IMR-90 (cell line): ENCODE measurements around the gene AUH. TPM values are rescaled to one million over a fixed set of nuclear protein-coding genes. Genes with fewer than 3 reads are reported as not detected.

Experiments
- ATAC-seq: fragments of 200-7000 bp; cut with Tn5 transposase; 2 replicates; pipeline ENCODE4 v1.9.1; 2020; ENCODE audit warnings: low read depth, mild to moderate bottlenecking, moderate library complexity
- BruUV-seq: library from RNA; stranded (reverse); fragments of 400-500 nt; replicated peaks from 2 replicates; lab custom pipeline; 2021; lab: Mats Ljungman, UMichigan
- CTCF ChIA-PET: fragments of 300-600 bp; formaldehyde crosslinking; extraction: SDS; loops from one replicate; lab custom pipeline; 2021; ENCODE audit warnings: antibody characterized with exemption; lab: Yijun Ruan, JAX
- POLR2A ChIA-PET: fragments of 300-600 bp; sonication (Branson Sonifier 250); formaldehyde crosslinking; loops from one replicate; lab custom pipeline; 2022; ENCODE audit warnings: antibody characterized with exemption; ENCODE audit not compliant: unreplicated experiment; lab: Charles Lee
- DNase-seq: peaks from one replicate; pipeline ENCODE4 v3.0.0; 2013
- H2AFZ ChIP-seq: replicated peaks from 2 replicates; pipeline ENCODE3; 2013; ENCODE audit warnings: low read length, mild to moderate bottlenecking; ENCODE audit not compliant: poor library complexity
- H2AK5ac ChIP-seq: 2 replicates; pipeline ENCODE4 v1.6.1; 2013; ENCODE audit warnings: low read depth, low read length, inconsistent platforms
- H2AK9ac ChIP-seq: replicated peaks from 2 replicates; pipeline ENCODE3; 2013; ENCODE audit warnings: mild to moderate bottlenecking, low read depth, low read length, moderate library complexity; ENCODE audit not compliant: poor library complexity
- H2BK120ac ChIP-seq: 2 replicates; pipeline ENCODE4 v1.6.1; 2013; ENCODE audit warnings: low read depth, low read length, inconsistent platforms
- H2BK15ac ChIP-seq: 3 replicates; pipeline ENCODE4 v1.6.1; 2013; ENCODE audit warnings: low read depth, low read length, inconsistent platforms
- H2BK20ac ChIP-seq: 2 replicates; pipeline ENCODE4 v1.6.1; 2013; ENCODE audit warnings: low read depth, mild to moderate bottlenecking, inconsistent platforms, low read length, moderate library complexity
- H2BK5ac ChIP-seq: 2 replicates; pipeline ENCODE4 v1.6.1; 2013; ENCODE audit warnings: mild to moderate bottlenecking, low read depth, low read length, inconsistent platforms; ENCODE audit not compliant: poor library complexity, severe bottlenecking
- H3K14ac ChIP-seq: replicated peaks from 2 replicates; pipeline ENCODE4 v1.6.1; 2013; ENCODE audit warnings: low read depth, low read length, inconsistent platforms
- H3K18ac ChIP-seq: 2 replicates; pipeline ENCODE4 v1.6.1; 2013; ENCODE audit warnings: low read depth, low read length, control low read depth
- H3K23ac ChIP-seq: 2 replicates; pipeline ENCODE4 v1.6.1; 2013; ENCODE audit warnings: low read depth, low read length, inconsistent platforms
- H3K27ac ChIP-seq: 2 replicates; pipeline ENCODE4 v1.5.1; 2013; ENCODE audit warnings: mild to moderate bottlenecking, control low read depth, low read length; ENCODE audit not compliant: insufficient read depth
- H3K27me3 ChIP-seq: 2 replicates; pipeline ENCODE4 v1.6.1; 2013; ENCODE audit warnings: low read length; ENCODE audit not compliant: control insufficient read depth, insufficient read depth
- H3K36me3 ChIP-seq: 2 replicates; pipeline ENCODE4 v1.6.1; 2013; ENCODE audit warnings: low read length, mixed read lengths; ENCODE audit not compliant: control insufficient read depth, insufficient read depth
- H3K4ac ChIP-seq: 2 replicates; pipeline ENCODE4 v1.6.1; 2013; ENCODE audit warnings: low read depth, low read length, inconsistent platforms
- H3K4me1 ChIP-seq: 2 replicates; pipeline ENCODE4 v1.6.1; 2013; ENCODE audit warnings: low read length, mixed read lengths; ENCODE audit not compliant: control insufficient read depth, insufficient read depth
- H3K4me2 ChIP-seq: 2 replicates; pipeline ENCODE4 v1.6.1; 2013; ENCODE audit warnings: low read depth, mild to moderate bottlenecking, control low read depth, low read length, moderate library complexity
- H3K4me3 ChIP-seq: 2 replicates; pipeline ENCODE4 v1.5.1; 2013; ENCODE audit warnings: low read depth, mild to moderate bottlenecking, control low read depth, low read length, moderate library complexity; ENCODE audit not compliant: insufficient read depth
- H3K56ac ChIP-seq: 2 replicates; pipeline ENCODE4 v1.6.1; 2013; ENCODE audit warnings: low read length, inconsistent platforms; ENCODE audit not compliant: insufficient read depth; ENCODE audit errors: extremely low read depth
- H3K79me1 ChIP-seq, 2 experiments: 2 replicates each; pipeline ENCODE4 v1.6.1; 2013; ENCODE audit warnings: low read length in 2 of 2, inconsistent platforms in 1 of 2, low read depth in 1 of 2
- H3K9ac ChIP-seq: 2 replicates; pipeline ENCODE4 v1.6.1; 2013; ENCODE audit warnings: low read depth, low read length, control low read depth
- H3K9me1 ChIP-seq: 2 replicates; pipeline ENCODE4 v1.6.1; 2013; ENCODE audit warnings: low read length, inconsistent platforms; ENCODE audit not compliant: insufficient read depth
- H3K9me3 ChIP-seq: 2 replicates; pipeline ENCODE4 v1.6.1; 2013; ENCODE audit warnings: low read length; ENCODE audit not compliant: control insufficient read depth, insufficient read depth
- H4K20me1 ChIP-seq: 2 replicates; pipeline ENCODE4 v1.6.1; 2013; ENCODE audit warnings: low read length, inconsistent platforms; ENCODE audit not compliant: insufficient read depth
- H4K5ac ChIP-seq: 2 replicates; pipeline ENCODE4 v1.6.1; 2013; ENCODE audit warnings: mild to moderate bottlenecking, low read depth, low read length, control low read depth
- H4K8ac ChIP-seq, 2 experiments: 2 replicates each; pipeline ENCODE4 v1.6.1; 2013; ENCODE audit warnings: low read depth in 2 of 2, low read length in 2 of 2, control low read depth in 1 of 2, inconsistent platforms in 1 of 2
- H4K91ac ChIP-seq: 2 replicates; pipeline ENCODE4 v1.6.1; 2013; ENCODE audit warnings: low read depth, low read length, inconsistent platforms; ENCODE audit not compliant: insufficient read depth
- BHLHE40 ChIP-seq: fragments of 150-350 bp; IDR thresholded peaks from 2 replicates; pipeline ENCODE4 v1.6.1; 2016; ENCODE audit warnings: mild to moderate bottlenecking, low read depth, low read length
- CEBPB ChIP-seq: IDR thresholded peaks from 2 replicates; pipeline ENCODE4 v1.6.1; 2012; ENCODE audit warnings: low read depth, low read length, improper control_type of control experiment
- CHD1 ChIP-seq: IDR thresholded peaks from 2 replicates; pipeline ENCODE4 v1.6.1; 2012; ENCODE audit warnings: low read depth, low read length, improper control_type of control experiment
- FOS ChIP-seq: fragments of 150-350 bp; IDR thresholded peaks from 2 replicates; pipeline ENCODE4 v1.6.1; 2016; ENCODE audit warnings: low read depth, low read length
- MAFK ChIP-seq: IDR thresholded peaks from 2 replicates; pipeline ENCODE4 v1.6.1; 2012; ENCODE audit warnings: low read depth, low read length, improper control_type of control experiment
- MAZ ChIP-seq: IDR thresholded peaks from 2 replicates; pipeline ENCODE4 v1.6.1; 2012; ENCODE audit warnings: low read depth, mild to moderate bottlenecking, low read length, improper control_type of control experiment, moderate library complexity, borderline replicate concordance
- MXI1 ChIP-seq: IDR thresholded peaks from 2 replicates; pipeline ENCODE4 v1.6.1; 2012; ENCODE audit warnings: low read depth, mild to moderate bottlenecking, low read length, moderate library complexity, borderline replicate concordance
- NFE2L2 ChIP-seq: fragments of 150-350 bp; IDR thresholded peaks from 2 replicates; pipeline ENCODE4 v1.6.1; 2016; ENCODE audit warnings: low read depth, mild to moderate bottlenecking, low read length
- POLR2A ChIP-seq: IDR thresholded peaks from 2 replicates; pipeline ENCODE4 v1.6.1; 2012; ENCODE audit warnings: mild to moderate bottlenecking, low read depth, low read length
- RAD21 ChIP-seq: IDR thresholded peaks from 2 replicates; pipeline ENCODE4 v1.6.1; 2012; ENCODE audit warnings: low read length, improper control_type of control experiment
- RCOR1 ChIP-seq: IDR thresholded peaks from 2 replicates; pipeline ENCODE4 v1.6.1; 2012; ENCODE audit warnings: mild to moderate bottlenecking, low read length, improper control_type of control experiment; ENCODE audit not compliant: insufficient replicate concordance
- RFX5 ChIP-seq: IDR thresholded peaks from 2 replicates; pipeline ENCODE4 v1.8.0; 2012; ENCODE audit warnings: low read depth, mild to moderate bottlenecking, low read length, moderate library complexity
- SMC3 ChIP-seq: fragments of 150-350 bp; IDR thresholded peaks from 2 replicates; pipeline ENCODE4 v1.6.1; 2016; ENCODE audit warnings: low read depth, mild to moderate bottlenecking, antibody characterized with exemption, low read length, moderate library complexity
- WGBS, 2 experiments: methylation state at CpG; one replicate each; pipeline versions ENCODE4 v1.1.5 to v1.1.7; 2013; ENCODE audit warnings: missing lambda C conversion rate in 2 of 2; ENCODE audit not compliant: insufficient read length in 1 of 2; ENCODE audit errors: extremely low coverage in 2 of 2; 5-methylcytosine and 5-hydroxymethylcytosine counted together
- dilution Hi-C: fragments of 300-500 bp; cut with HindIII; formaldehyde crosslinking; loops from one replicate; pipeline ENCODE4 v1.14.3; 2018; ENCODE audit warnings: low sequenced_read_pairs; ENCODE audit not compliant: unreplicated experiment
- in situ Hi-C: fragments of 300-500 bp; cut with MboI; formaldehyde crosslinking; loops from 3 replicates; pipeline ENCODE4 v1.14.3; 2019; ENCODE audit warnings: low sequenced_read_pairs, inconsistent platforms, mixed read lengths
- intact Hi-C: fragments of 100-400 bp; cut with micrococcal nuclease; formaldehyde crosslinking; loops from 2 replicates; pipeline ENCODE4 v1.10.0; 2022
- polyA plus RNA-seq, 3 experiments: library from polyadenylated mRNA; depleted of rRNA; stranded (reverse); fragments of >200 nt; gene quantifications; 2 replicates each; pipeline ENCODE4 v1.2.3, GENCODE V29; 2012; ENCODE audit warnings: low replicate concordance in 1 of 3
- total RNA-seq: library from RNA; depleted of rRNA; stranded (reverse); fragments of >200 nt; gene quantifications from 2 replicates; pipeline ENCODE4 v1.2.3, GENCODE V29; 2012
- TF ChIP-seq, protein P1 (sequence below): fragments of 150-350 bp; IDR thresholded peaks from 2 replicates; pipeline ENCODE4 v1.6.1; 2017; ENCODE audit warnings: mild to moderate bottlenecking, antibody characterized with exemption, low read length, low read depth
- TF ChIP-seq, protein P2 (sequence below): fragments of 150-350 bp; IDR thresholded peaks from 2 replicates; pipeline ENCODE4 v1.6.1; 2016; ENCODE audit warnings: low read depth, mild to moderate bottlenecking, low read length, moderate library complexity, borderline replicate concordance
- TF ChIP-seq, protein P3 (sequence below): conservative IDR thresholded peaks from 2 replicates; pipeline ENCODE4 v1.5.1; 2012; ENCODE audit warnings: mild to moderate bottlenecking, low read depth, low read length, improper control_type of control experiment

The AUH gene
- total and polyA plus RNA-seq, 2 of the 4 experiments (the other 2 are of a cell fraction): 5.9 to 8.1 TPM

DNA sequence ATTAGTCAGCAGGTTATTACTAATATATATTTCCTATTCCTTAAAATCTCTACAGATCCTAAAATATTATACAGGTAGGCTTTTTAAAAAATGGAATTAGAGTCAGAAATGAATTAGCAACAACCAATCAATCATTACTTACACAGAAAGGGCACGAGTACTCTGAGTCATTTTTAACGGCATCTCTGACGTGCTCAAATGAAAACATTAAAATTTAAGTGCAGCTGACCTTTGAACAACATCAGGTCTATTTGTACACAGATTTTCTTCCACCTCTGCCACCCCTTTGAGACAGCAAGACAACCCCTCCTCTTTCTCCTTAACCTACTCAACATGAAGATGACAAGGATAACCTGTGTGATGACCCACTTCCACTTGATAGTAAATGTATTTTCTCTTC, 19.1 kb downstream of the AUH start:
- H3K27ac ChIP-seq: no peak overlapping the region
- no peak overlapping the region for H3K56ac ChIP-seq
- H2AK5ac ChIP-seq: no peak overlapping the region
- no peaks in the 10 kb centered on the region for H3K9me3 ChIP-seq
- no peak overlapping the region for H4K5ac ChIP-seq
- no peaks in the 10 kb centered on the region for H3K27me3 ChIP-seq
- H4K20me1 ChIP-seq: peaks cover 4% of the 10 kb centered on the region; the same call in 1 of the 2 replicates
- DNase-seq: no peak
- dilution Hi-C loops (no loop called here), in situ Hi-C loops (no loop called here), intact Hi-C loops (no loop called here)
- no peak overlapping the region for H3K9ac ChIP-seq
- H2BK120ac ChIP-seq: no peak overlapping the region
- H3K4me1 ChIP-seq: 0 out of 2 replicates have a peak, but pooled peaks cover 2% of the 10 kb centered on the region
- H2BK20ac ChIP-seq: no peak overlapping the region
- no TSS peak for BruUV-seq
- ChIA-PET CTCF (no interaction called here), POLR2A (no interaction called here)
- no peak overlapping the region for H4K91ac ChIP-seq
- no peak overlapping the region for H3K4ac ChIP-seq
- H2AFZ ChIP-seq: no peak overlapping the region
- H3K36me3 ChIP-seq: peaks cover 10% of the 10 kb centered on the region
- H2BK15ac ChIP-seq: no peak overlapping the region
- H3K14ac ChIP-seq: no peak overlapping the region
- no peak overlapping the region for H3K4me3 ChIP-seq
- ATAC-seq: no peak
- H2AK9ac ChIP-seq: no peak overlapping the region
- WGBS, 2 experiments: 92% methylated on average over 2 of the region's 3 CpGs; no CpG with 5 or more reads in 1 of the 2 experiments
- H3K9me1 ChIP-seq: peaks cover 7% of the 10 kb centered on the region; the same call in 1 of the 2 replicates
- no peak for TF ChIP-seq SMC3
- no peak for TF ChIP-seq CHD1
- TF ChIP-seq MAFK: no peak
- TF ChIP-seq RFX5: no peak
- TF ChIP-seq, protein P1, sequence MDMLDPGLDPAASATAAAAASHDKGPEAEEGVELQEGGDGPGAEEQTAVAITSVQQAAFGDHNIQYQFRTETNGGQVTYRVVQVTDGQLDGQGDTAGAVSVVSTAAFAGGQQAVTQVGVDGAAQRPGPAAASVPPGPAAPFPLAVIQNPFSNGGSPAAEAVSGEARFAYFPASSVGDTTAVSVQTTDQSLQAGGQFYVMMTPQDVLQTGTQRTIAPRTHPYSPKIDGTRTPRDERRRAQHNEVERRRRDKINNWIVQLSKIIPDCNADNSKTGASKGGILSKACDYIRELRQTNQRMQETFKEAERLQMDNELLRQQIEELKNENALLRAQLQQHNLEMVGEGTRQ: no peak
- no peak for TF ChIP-seq BHLHE40
- no peak for TF ChIP-seq POLR2A
- TF ChIP-seq MXI1: no peak
- no peak for TF ChIP-seq FOS
- TF ChIP-seq, protein P2, sequence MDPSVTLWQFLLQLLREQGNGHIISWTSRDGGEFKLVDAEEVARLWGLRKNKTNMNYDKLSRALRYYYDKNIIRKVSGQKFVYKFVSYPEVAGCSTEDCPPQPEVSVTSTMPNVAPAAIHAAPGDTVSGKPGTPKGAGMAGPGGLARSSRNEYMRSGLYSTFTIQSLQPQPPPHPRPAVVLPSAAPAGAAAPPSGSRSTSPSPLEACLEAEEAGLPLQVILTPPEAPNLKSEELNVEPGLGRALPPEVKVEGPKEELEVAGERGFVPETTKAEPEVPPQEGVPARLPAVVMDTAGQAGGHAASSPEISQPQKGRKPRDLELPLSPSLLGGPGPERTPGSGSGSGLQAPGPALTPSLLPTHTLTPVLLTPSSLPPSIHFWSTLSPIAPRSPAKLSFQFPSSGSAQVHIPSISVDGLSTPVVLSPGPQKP: no peak
- TF ChIP-seq, protein P3, sequence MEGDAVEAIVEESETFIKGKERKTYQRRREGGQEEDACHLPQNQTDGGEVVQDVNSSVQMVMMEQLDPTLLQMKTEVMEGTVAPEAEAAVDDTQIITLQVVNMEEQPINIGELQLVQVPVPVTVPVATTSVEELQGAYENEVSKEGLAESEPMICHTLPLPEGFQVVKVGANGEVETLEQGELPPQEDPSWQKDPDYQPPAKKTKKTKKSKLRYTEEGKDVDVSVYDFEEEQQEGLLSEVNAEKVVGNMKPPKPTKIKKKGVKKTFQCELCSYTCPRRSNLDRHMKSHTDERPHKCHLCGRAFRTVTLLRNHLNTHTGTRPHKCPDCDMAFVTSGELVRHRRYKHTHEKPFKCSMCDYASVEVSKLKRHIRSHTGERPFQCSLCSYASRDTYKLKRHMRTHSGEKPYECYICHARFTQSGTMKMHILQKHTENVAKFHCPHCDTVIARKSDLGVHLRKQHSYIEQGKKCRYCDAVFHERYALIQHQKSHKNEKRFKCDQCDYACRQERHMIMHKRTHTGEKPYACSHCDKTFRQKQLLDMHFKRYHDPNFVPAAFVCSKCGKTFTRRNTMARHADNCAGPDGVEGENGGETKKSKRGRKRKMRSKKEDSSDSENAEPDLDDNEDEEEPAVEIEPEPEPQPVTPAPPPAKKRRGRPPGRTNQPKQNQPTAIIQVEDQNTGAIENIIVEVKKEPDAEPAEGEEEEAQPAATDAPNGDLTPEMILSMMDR: no peak
- TF ChIP-seq RCOR1: no peak
- TF ChIP-seq MAZ: no peak
- TF ChIP-seq NFE2L2: no peak
- TF ChIP-seq CEBPB: no peak
- no peak for TF ChIP-seq RAD21
- H3K79me1 ChIP-seq: peaks cover 29 to 53% of the 10 kb centered on the region in 2 experiments
- H4K8ac ChIP-seq: no peak overlapping the region
- no peak overlapping the region for H2BK5ac ChIP-seq
- no peak overlapping the region for H3K18ac ChIP-seq
- no peak overlapping the region for H3K4me2 ChIP-seq
- H3K23ac ChIP-seq: no peak overlapping the region
